Kidney (tissue), 14 donors: ENCODE results near the gene MX2. TPM values are rescaled to one million over a fixed set of nuclear protein-coding genes. Genes with fewer than 3 reads are reported as not detected.

Experiments
- DNase-seq, 5 donors: peaks; one replicate each; pipeline ENCODE4 v3.0.0-alpha.2; 2013 to 2020
- FAIRE-seq: peaks from 2 replicates; lab custom pipeline; 2012; peaks lifted over from hg19 to GRCh38; lab: Jason Lieb, UNC
- H3K27ac ChIP-seq, 2 donors: one replicate each; pipeline ENCODE4 v1.7.0; 2013; ENCODE audit warnings: low read depth in 2 of 2, low read length in 2 of 2, inconsistent platforms in 1 of 2
- H3K27me3 ChIP-seq: one replicate; pipeline ENCODE4 v1.7.1; 2013; ENCODE audit warnings: low read length, inconsistent platforms; ENCODE audit not compliant: control insufficient read depth, insufficient read depth
- H3K36me3 ChIP-seq, 3 donors: one replicate each; pipeline versions ENCODE4 v1.7.0 to v1.7.1; 2013; ENCODE audit warnings: low read length in 3 of 3, control low read depth in 1 of 3, inconsistent platforms in 1 of 3; ENCODE audit not compliant: insufficient read depth in 3 of 3, control insufficient read depth in 2 of 3
- H3K4me1 ChIP-seq, 3 donors: one replicate each; pipeline versions ENCODE4 v1.7.0 to v1.7.1; 2013; ENCODE audit warnings: low read length in 3 of 3, inconsistent platforms in 1 of 3, low read depth in 1 of 3; ENCODE audit not compliant: control insufficient read depth in 2 of 3, insufficient read depth in 2 of 3
- H3K4me3 ChIP-seq, 3 donors: one replicate each; pipeline versions ENCODE4 v1.7.0 to v1.8.1; 2013; ENCODE audit warnings: low read length in 3 of 3, control low read depth in 1 of 3, inconsistent platforms in 1 of 3
- H3K9ac ChIP-seq, 3 donors: one replicate each; pipeline versions ENCODE4 v1.7.0 to v1.7.1; 2013; ENCODE audit warnings: low read length in 3 of 3, control low read depth in 1 of 3, inconsistent platforms in 1 of 3
- H3K9me3 ChIP-seq, 3 donors: one replicate each; pipeline versions ENCODE4 v1.7.0 to v1.7.1; 2013; ENCODE audit warnings: low read length in 3 of 3, control low read depth in 1 of 3, inconsistent platforms in 1 of 3; ENCODE audit not compliant: control insufficient read depth in 2 of 3, insufficient read depth in 1 of 3
- CTCF ChIP-seq: IDR thresholded peaks from 3 replicates; pipeline ENCODE4 v1.5.1; 2012; ENCODE audit warnings: mild to moderate bottlenecking, moderate library complexity, borderline replicate concordance; ENCODE audit not compliant: insufficient read depth; ENCODE audit errors: extremely low read depth
- intact Hi-C: fragments of 100-400 bp; cut with DNase I; formaldehyde crosslinking; loops from one replicate; pipeline ENCODE4 v1.11.1; 2022
- polyA plus RNA-seq: library from polyadenylated mRNA; stranded (reverse); fragments of 350-450 nt; fragmentation: Illumina TruSeq; extraction: RNeasy Lipid Tissue Mini Kit (QIAGEN cat#74804); gene quantifications from one replicate; pipeline ENCODE4 v1.2.3, GENCODE V29; 2014; ENCODE audit warnings: low read depth, low replicate concordance; ENCODE audit not compliant: insufficient read depth
- total RNA-seq: library from RNA; stranded (reverse); fragmentation: NEBNext Ultra II Directional; extraction: Animal tissue kit (Norgen Biotek cat#: 25700); gene quantifications from one replicate; pipeline ENCODE4 v1.2.1, GENCODE V29; 2021
- donor health status: control.
- donor health status: control.
- donor health status: control.
- donor health status: control.
- donor health status: control.
- donor health status: DM: yes; HTN: yes; CAD: no.
- donor health status: Normal renal cell carcinoma (clear cell type).

The MX2 gene
- total and polyA plus RNA-seq, 2 donors from 2014 or later: 4.3 to 11.7 TPM

- intact Hi-C loops: no loop called here
- no peak for TF ChIP-seq CTCF
- H3K4me3 ChIP-seq: no peak overlapping the region
- no peak for DNase-seq
- no peak for FAIRE-seq
- no peaks in the 10 kb centered on the region for H3K4me1 ChIP-seq
- no peaks in the 10 kb centered on the region for H3K36me3 ChIP-seq
- no peaks in the 10 kb centered on the region for H3K27me3 ChIP-seq
- H3K27ac ChIP-seq: no peak overlapping the region
- peaks cover 0 to 3% (median 0%) of the 10 kb centered on the region in 3 donors for H3K9me3 ChIP-seq
- H3K9ac ChIP-seq: no peak overlapping the region
Measured at GRCh38 chr21:41344146-41344545, 17.7 kb upstream of the MX2 start.

GRCh38 chr21:41345356-41345755 is 16.5 kb upstream of the MX2 start:
- intact Hi-C loops: no loop called here
- Histone ChIP-seq H3K27ac (no peak overlapping the region), H3K4me1 (no peaks in the 10 kb centered on the region), H3K4me3 (no peak overlapping the region), H3K9me3 (peaks cover 0 to 3% (median 0%) of the 10 kb centered on the region in 3 donors), H3K36me3 (no peaks in the 10 kb centered on the region), H3K9ac (no peak overlapping the region), H3K27me3 (no peaks in the 10 kb centered on the region)
- no peak for FAIRE-seq
- TF ChIP-seq CTCF: no peak
- no peak for DNase-seq

GRCh38 chr21:41345934-41346685 is 15.7 kb upstream of the MX2 start:
- H3K4me3 ChIP-seq: no peak overlapping the region
- H3K36me3 ChIP-seq: no peaks in the 10 kb centered on the region
- TF ChIP-seq CTCF: no peak
- H3K27ac ChIP-seq: no peak overlapping the region
- intact Hi-C loops: no loop called here
- H3K9me3 ChIP-seq: peaks cover 0 to 3% (median 0%) of the 10 kb centered on the region in 3 donors
- no peak for FAIRE-seq
- no peak overlapping the region for H3K9ac ChIP-seq
- no peak for DNase-seq
- H3K27me3 ChIP-seq: no peaks in the 10 kb centered on the region
- no peaks in the 10 kb centered on the region for H3K4me1 ChIP-seq
